Gastrocnemius medialis (tissue), 4 donors: ENCODE measurements around the gene TSPYL2. TPM values are rescaled to one million over a fixed set of nuclear protein-coding genes. Genes with fewer than 3 reads are reported as not detected.

ENCODE experiments used
- ATAC-seq, 2 donors: fragments of 150-250 bp; one replicate each; pipeline ENCODE4 v1.9.1; 2016
- DNase-seq, 2 donors: peaks; one replicate each; pipeline ENCODE4 v3.0.0-alpha.2; 2019
- H3K27ac ChIP-seq, 4 donors: fragments of 200-600 bp; sonication (generic); 1 replicate in 1 of 4; 2 replicates in 3 of 4; pipeline ENCODE4 v1.5.1; 2016 to 2018; ENCODE audit warnings: mild to moderate bottlenecking in 2 of 4, moderate library complexity in 1 of 4
- H3K27me3 ChIP-seq, 3 donors: fragments of 200-600 bp; sonication (generic) in 2 of 3; 1 replicate in 1 of 3; 2 replicates in 2 of 3; pipeline versions ENCODE4 v1.5.1 to v1.6.0; 2016 to 2019; ENCODE audit warnings: mild to moderate bottlenecking in 1 of 3, moderate library complexity in 1 of 3
- H3K36me3 ChIP-seq, 2 donors: fragments of 200-600 bp; sonication (generic) in 1 of 2; one replicate each; pipeline ENCODE4 v1.5.1; 2017 to 2018
- H3K4me1 ChIP-seq, 2 donors: fragments of 200-600 bp; sonication (generic) in 1 of 2; one replicate each; pipeline ENCODE4 v1.5.1; 2016 to 2017; ENCODE audit warnings: mild to moderate bottlenecking in 2 of 2
- H3K4me3 ChIP-seq, 4 donors: fragments of 200-600 bp; sonication (generic) in 3 of 4; 1 replicate in 1 of 4; 2 replicates in 3 of 4; pipeline ENCODE4 v1.5.1; 2016 to 2019; ENCODE audit warnings: mild to moderate bottlenecking in 2 of 4
- H3K9me3 ChIP-seq, 3 donors: fragments of 200-600 bp; sonication (generic) in 2 of 3; 1 replicate in 1 of 3; 2 replicates in 2 of 3; pipeline ENCODE4 v1.5.1; 2016 to 2019
- CTCF ChIP-seq, 5 experiments: fragments of 450-650 bp in 3 of 5; fragments of 200-600 bp in 2 of 5; sonication (generic) in 2 of 5; IDR thresholded peaks in 4 of 5; conservative IDR thresholded peaks in 1 of 5; 1 replicate in 4 of 5; 2 replicates in 1 of 5; pipeline ENCODE4 v1.5.1; 2016 to 2019; ENCODE audit warnings: antibody characterized with exemption in 5 of 5, mild to moderate bottlenecking in 3 of 5, moderate library complexity in 3 of 5
- POLR2A ChIP-seq, 2 donors: fragments of 450-650 bp; IDR thresholded peaks; one replicate each; pipeline ENCODE4 v1.6.1; 2017; ENCODE audit warnings: antibody characterized with exemption in 2 of 2, mild to moderate bottlenecking in 2 of 2, moderate library complexity in 2 of 2
- in situ Hi-C, 4 donors: fragments of 200-750 bp; cut with MboI; loops; one replicate each; pipeline versions ENCODE4 v1.15.0 to v1.8.0; 2017; ENCODE audit warnings: low sequenced_read_pairs in 4 of 4
- intact Hi-C: fragments of 100-400 bp; cut with DNase I; formaldehyde crosslinking; loops from one replicate; pipeline ENCODE4 v1.15.1; 2023; ENCODE audit warnings: low total_unique reads
- total RNA-seq, 4 donors: library from RNA; depleted of rRNA; stranded (reverse); fragments of >200 nt; gene quantifications; one replicate each; pipeline versions ENCODE4 v1.1.0 to v1.2.3, GENCODE V29; 2016

Gene TSPYL2
- total RNA-seq, 4 donors from 2014 or later, result 46.7 to 161 (median 78.6) TPM

- DNase-seq (no peak), ATAC-seq (no peak)
- Histone ChIP-seq H3K4me1 (peaks cover 0 to 8% of the 10 kb centered on the region in 2 donors), H3K27ac (peak overlapping the region; percentile 83 to 91 (median 89)), H3K9me3 (no peaks in the 10 kb centered on the region), H3K4me3 (peak overlapping the region; percentile 72 to 84 (median 75)), H3K27me3 (no peaks in the 10 kb centered on the region), H3K36me3 (no peaks in the 10 kb centered on the region)
- intact Hi-C loops, result loop anchor here (5.0 kb wide), 1 partner anchor 79 kb away; no protein-coding TSS in a partner anchor
- TF ChIP-seq POLR2A (IDR thresholded peaks at IDR 0.05) (no peak), CTCF (IDR thresholded peaks at IDR 0.05 in 4 of 5, conservative IDR thresholded peaks at IDR 0.05 in 1 of 5) (no peak)
- in situ Hi-C loops, result loop anchor here in 1 of 4 donors (25.0 kb wide), 1 partner anchor 129 kb away; no protein-coding TSS in a partner anchor
These were observed 828 bp downstream of the TSPYL2 start for GRCh38 chrX:53082773-53083616.

DNA sequence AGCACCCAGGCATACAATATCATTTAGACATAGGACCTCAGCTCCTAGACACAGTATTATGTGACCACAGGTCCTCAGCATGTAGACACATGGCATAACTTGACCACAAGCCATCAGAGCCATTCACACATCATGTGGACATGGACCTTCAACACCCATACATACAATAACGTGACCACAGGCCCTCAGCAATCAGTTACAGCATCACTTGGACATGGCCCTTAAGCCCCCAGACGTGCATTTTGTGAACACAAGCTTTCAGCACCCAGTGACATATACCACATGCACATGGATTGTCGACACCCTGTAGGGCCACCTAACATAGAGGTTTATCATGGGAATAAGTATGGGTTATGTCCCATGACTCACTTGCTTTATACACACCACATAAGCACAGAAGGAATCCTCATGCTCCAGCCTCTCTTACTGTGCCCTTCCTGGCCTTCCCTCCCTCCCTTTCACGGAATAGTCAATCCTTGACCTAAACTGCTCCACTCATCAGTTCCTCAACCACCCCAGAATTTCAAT, 1.9 kb downstream of the TSPYL2 start:
- ATAC-seq (no peak), DNase-seq (no peak)
- Histone ChIP-seq H3K4me3 (peak overlapping the region in 3 of 4 donors; percentile 74 to 84 (median 76)), H3K9me3 (no peaks in the 10 kb centered on the region), H3K36me3 (no peaks in the 10 kb centered on the region), H3K4me1 (peaks cover 0 to 10% of the 10 kb centered on the region in 2 donors), H3K27me3 (no peaks in the 10 kb centered on the region), H3K27ac (peak overlapping the region in 3 of 4 donors; percentile 83 to 91 (median 91))
- TF ChIP-seq POLR2A (IDR thresholded peaks at IDR 0.05) (no peak), CTCF (IDR thresholded peaks at IDR 0.05 in 4 of 5, conservative IDR thresholded peaks at IDR 0.05 in 1 of 5) (no peak)
- in situ Hi-C loops, result loop anchor here in 1 of 4 donors (25.0 kb wide), 1 partner anchor 128 kb away; no protein-coding TSS in a partner anchor
- intact Hi-C loops, result loop anchor here (5.0 kb wide), 1 partner anchor 78 kb away; no protein-coding TSS in a partner anchor

DNA sequence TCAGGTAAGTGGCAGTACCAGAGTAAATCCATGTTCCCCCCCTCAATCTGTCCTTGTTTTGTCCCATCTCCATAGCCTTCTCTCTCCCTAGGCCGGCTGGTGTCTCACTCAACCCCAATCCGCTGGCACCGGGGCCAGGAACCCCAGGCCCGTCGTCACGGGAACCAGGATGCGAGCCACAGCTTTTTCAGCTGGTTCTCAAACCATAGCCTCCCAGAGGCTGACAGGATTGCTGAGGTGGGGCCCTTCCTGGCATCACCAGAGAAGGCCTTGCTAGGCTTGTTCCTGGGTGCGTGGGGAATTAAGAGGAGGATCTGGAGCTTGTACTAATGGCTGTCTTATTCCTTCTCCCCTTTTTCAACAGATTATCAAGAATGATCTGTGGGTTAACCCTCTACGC, 2.7 kb downstream of the TSPYL2 start:
- DNase-seq, result no peak
- ATAC-seq, result no peak
- Histone ChIP-seq H3K4me1 (peaks cover 0 to 10% of the 10 kb centered on the region in 2 donors), H3K27me3 (no peaks in the 10 kb centered on the region), H3K36me3 (no peaks in the 10 kb centered on the region), H3K27ac (peak overlapping the region; percentile 10 to 91 (median 87)), H3K4me3 (peak overlapping the region in 1 of 4 donors; percentile 76), H3K9me3 (no peaks in the 10 kb centered on the region)
- intact Hi-C loops (loop anchor here (5.0 kb wide), 1 partner anchor 77 kb away; no protein-coding TSS in a partner anchor), in situ Hi-C loops (loop anchor here in 1 of 4 donors (25.0 kb wide), 1 partner anchor 127 kb away; no protein-coding TSS in a partner anchor)
- TF ChIP-seq POLR2A (IDR thresholded peaks at IDR 0.05), result no peak
- TF ChIP-seq CTCF (IDR thresholded peaks at IDR 0.05 in 4 of 5, conservative IDR thresholded peaks at IDR 0.05 in 1 of 5), result no peak

DNA sequence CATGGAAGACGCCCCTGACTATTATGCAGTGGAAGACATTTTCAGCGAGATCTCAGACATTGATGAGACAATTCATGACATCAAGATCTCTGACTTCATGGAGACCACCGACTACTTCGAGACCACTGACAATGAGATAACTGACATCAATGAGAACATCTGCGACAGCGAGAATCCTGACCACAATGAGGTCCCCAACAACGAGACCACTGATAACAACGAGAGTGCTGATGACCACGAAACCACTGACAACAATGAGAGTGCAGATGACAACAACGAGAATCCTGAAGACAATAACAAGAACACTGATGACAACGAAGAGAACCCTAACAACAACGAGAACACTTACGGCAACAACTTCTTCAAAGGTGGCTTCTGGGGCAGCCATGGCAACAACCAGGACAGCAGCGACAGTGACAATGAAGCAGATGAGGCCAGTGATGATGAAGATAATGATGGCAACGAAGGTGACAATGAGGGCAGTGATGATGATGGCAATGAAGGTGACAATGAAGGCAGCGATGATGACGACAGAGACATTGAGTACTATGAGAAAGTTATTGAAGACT, 3.6 kb downstream of the TSPYL2 start:
- H3K27me3 ChIP-seq, result no peaks in the 10 kb centered on the region
- no peak for DNase-seq
- in situ Hi-C loops (loop anchor here in 1 of 4 donors (25.0 kb wide), 1 partner anchor 127 kb away; no protein-coding TSS in a partner anchor), intact Hi-C loops (no loop called here)
- H3K4me1 ChIP-seq, result peaks cover 0 to 10% of the 10 kb centered on the region in 2 donors
- ATAC-seq, result no peak
- no peak for TF ChIP-seq CTCF (IDR thresholded peaks at IDR 0.05 in 4 of 5, conservative IDR thresholded peaks at IDR 0.05 in 1 of 5)
- TF ChIP-seq POLR2A (IDR thresholded peaks at IDR 0.05), result no peak
- no peaks in the 10 kb centered on the region for H3K9me3 ChIP-seq
- H3K36me3 ChIP-seq, result no peaks in the 10 kb centered on the region
- H3K27ac ChIP-seq, result peak overlapping the region in 3 of 4 donors; percentile 83 to 91 (median 91)
- H3K4me3 ChIP-seq, result no peak overlapping the region
